AG04450 (cell line): ENCODE measurements around the gene SERPINB8. TPM values are rescaled to one million over a fixed set of nuclear protein-coding genes. Genes with fewer than 3 reads are reported as not detected.

Experiments used
- CTCF ChIA-PET: fragments of 300-600, 350-600 bp; formaldehyde crosslinking; extraction: SDS; loops from one replicate; lab custom pipeline; 2022; ENCODE audit warnings: antibody characterized with exemption, inconsistent platforms; lab: Charles Lee
- POLR2A ChIA-PET: fragments of 350-600 bp; formaldehyde crosslinking; extraction: SDS; loops from one replicate; lab custom pipeline; 2021; ENCODE audit warnings: antibody characterized with exemption, inconsistent platforms; lab: Yijun Ruan, JAX
- DNase-seq: peaks from one replicate; pipeline ENCODE4 v3.0.0-alpha.2; 2011; ENCODE audit warnings: low read depth, low spot score
- H3K27ac ChIP-seq: one replicate; pipeline ENCODE4 v1.5.1; 2012; ENCODE audit warnings: low read depth, low read length, control low read depth
- H3K27me3 ChIP-seq: one replicate; pipeline ENCODE4 v1.6.0; 2012; ENCODE audit warnings: low read length; ENCODE audit not compliant: control insufficient read depth, insufficient read depth
- H3K4me3 ChIP-seq: 2 replicates; pipeline ENCODE4 v1.5.1; 2011; ENCODE audit warnings: mild to moderate bottlenecking, low read depth, low read length, control low read depth
- H3K9me3 ChIP-seq: 2 replicates; pipeline ENCODE4 v1.5.1; 2012; ENCODE audit warnings: low read length; ENCODE audit not compliant: control insufficient read depth, insufficient read depth
- polyA plus RNA-seq: library from polyadenylated mRNA; depleted of rRNA; stranded (reverse); fragments of >200 nt; gene quantifications from 2 replicates; pipeline ENCODE4 v1.2.3, GENCODE V29; 2011; rRNA removed
- TF ChIP-seq, protein P1 (sequence below): IDR thresholded peaks from 2 replicates; pipeline ENCODE4 v1.5.1; 2011; ENCODE audit warnings: low read depth, low read length, control low read depth, inconsistent platforms

Gene SERPINB8
- polyA plus RNA-seq, 1 experiment = 17.9 TPM

DNA sequence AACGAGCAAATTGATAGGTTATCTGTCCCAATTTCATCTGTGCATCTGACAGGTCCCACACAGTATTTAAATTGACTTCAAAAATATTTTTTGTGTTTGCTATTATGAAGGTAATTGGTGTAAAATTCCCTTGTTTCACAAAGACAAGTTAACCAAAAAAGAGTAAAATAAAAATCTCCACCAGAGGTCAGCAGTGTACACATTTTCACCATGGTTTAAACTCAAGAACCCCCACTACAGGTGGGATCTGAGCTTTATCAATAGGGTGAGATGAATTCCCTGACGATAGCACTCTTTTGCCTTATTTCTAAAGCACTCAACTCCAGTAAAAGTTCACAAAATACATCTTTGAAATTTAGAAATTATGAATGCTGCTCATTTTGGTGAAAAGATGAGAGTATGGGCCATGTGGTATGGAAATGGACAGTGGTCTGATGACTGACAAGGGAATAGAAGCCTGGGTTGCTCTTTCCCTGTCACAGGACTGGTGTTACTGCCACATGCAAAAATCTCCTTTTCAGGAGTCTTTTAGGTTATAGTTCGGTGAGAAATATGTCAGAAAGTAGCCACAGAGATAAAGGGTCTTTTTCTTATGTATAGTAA, 68.0 kb downstream of the SERPINB8 start:
- ChIA-PET POLR2A (no interaction called here), CTCF (interaction anchor here (0.7 to 3.3 kb wide), 10 partner anchors 9 to 44 kb away, joined by 3 to 12 read pairs (median 4); no protein-coding TSS in a partner anchor)
- peaks cover 5% of the 10 kb centered on the region; the same call in 1 of the 2 replicates for H3K9me3 ChIP-seq
- TF ChIP-seq, protein P1, sequence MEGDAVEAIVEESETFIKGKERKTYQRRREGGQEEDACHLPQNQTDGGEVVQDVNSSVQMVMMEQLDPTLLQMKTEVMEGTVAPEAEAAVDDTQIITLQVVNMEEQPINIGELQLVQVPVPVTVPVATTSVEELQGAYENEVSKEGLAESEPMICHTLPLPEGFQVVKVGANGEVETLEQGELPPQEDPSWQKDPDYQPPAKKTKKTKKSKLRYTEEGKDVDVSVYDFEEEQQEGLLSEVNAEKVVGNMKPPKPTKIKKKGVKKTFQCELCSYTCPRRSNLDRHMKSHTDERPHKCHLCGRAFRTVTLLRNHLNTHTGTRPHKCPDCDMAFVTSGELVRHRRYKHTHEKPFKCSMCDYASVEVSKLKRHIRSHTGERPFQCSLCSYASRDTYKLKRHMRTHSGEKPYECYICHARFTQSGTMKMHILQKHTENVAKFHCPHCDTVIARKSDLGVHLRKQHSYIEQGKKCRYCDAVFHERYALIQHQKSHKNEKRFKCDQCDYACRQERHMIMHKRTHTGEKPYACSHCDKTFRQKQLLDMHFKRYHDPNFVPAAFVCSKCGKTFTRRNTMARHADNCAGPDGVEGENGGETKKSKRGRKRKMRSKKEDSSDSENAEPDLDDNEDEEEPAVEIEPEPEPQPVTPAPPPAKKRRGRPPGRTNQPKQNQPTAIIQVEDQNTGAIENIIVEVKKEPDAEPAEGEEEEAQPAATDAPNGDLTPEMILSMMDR = peak; percentile 47
- no peak overlapping the region for H3K4me3 ChIP-seq
- H3K27ac ChIP-seq = no peak overlapping the region
- no peak for DNase-seq
- H3K27me3 ChIP-seq = no peaks in the 10 kb centered on the region

Other genes starting within 250 kb of the SERPINB8 start
- 23.1 and 28.1 TPM in 2 replicates for gene SERPINB7, start 194.7 kb upstream of the SERPINB8 start, polyA plus RNA-seq
- 5.3 and 6.9 TPM in 2 replicates for gene SERPINB2, start 82.4 kb upstream of the SERPINB8 start, polyA plus RNA-seq
- gene SERPINB10, start 62.1 kb upstream of the SERPINB8 start, polyA plus RNA-seq = 0.19 TPM in 1 of 2 replicates, not detected in the other
- gene HMSD, start 20.8 kb upstream of the SERPINB8 start, polyA plus RNA-seq = 0.63 and 1.2 TPM in 2 replicates
- gene LINC00305, start 179.0 kb downstream of the SERPINB8 start, polyA plus RNA-seq = not detected in 2 replicates